Activated T-cell treated with anti-CD3 and anti-CD28 coated beads, Interleukin-2, amount 50 U/mL, for 48 hours (primary cell): ENCODE measurements around the gene SMAD6.

Source experiments
- DNase-seq, 2 experiments: peaks; one replicate each; pipeline ENCODE4 v3.0.0-alpha.2; 2020

The SMAD6 gene

DNA sequence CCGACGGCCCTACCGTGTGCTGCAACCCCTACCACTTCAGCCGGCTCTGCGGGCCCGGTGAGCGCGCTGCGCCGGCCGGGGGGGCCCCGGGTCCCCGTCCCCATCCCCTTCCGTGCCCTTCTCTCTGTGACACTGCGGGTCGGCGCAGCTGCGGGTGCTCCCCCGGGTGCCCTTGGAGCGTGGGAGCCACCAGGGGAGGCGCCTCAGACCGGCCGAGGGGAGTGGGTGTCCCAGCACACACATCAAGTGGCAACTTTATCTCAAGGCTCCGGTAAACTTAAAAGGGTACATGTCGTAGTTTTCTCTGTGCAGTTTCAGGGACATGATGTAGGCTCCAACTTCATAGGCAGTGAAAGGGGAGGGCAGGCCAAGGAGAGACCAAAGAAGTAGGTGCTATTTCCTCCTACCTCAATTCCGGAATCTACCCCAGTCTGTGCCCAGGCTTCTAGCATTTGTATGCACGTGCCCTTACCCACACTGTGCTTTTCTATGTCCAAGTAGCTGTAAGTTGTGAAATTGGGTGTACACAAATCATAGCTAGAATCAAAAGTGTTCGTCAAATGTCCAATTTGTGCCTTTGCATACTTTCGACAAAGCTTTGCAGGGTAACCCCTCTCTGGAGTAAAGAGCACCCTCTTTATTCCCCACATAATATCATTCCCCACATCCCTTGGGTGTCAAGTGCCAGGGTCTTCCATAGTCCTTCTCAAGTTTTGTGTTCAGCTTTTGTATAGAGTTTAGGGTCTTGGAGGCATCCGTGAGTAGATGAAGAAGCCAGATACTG lies 2.2 kb downstream of the SMAD6 start:
- peak; percentile 24 to 27 for DNase-seq

GRCh38 chr15:66704803-66705153 lies 2.7 kb downstream of the SMAD6 start:
- no peak for DNase-seq

DNA sequence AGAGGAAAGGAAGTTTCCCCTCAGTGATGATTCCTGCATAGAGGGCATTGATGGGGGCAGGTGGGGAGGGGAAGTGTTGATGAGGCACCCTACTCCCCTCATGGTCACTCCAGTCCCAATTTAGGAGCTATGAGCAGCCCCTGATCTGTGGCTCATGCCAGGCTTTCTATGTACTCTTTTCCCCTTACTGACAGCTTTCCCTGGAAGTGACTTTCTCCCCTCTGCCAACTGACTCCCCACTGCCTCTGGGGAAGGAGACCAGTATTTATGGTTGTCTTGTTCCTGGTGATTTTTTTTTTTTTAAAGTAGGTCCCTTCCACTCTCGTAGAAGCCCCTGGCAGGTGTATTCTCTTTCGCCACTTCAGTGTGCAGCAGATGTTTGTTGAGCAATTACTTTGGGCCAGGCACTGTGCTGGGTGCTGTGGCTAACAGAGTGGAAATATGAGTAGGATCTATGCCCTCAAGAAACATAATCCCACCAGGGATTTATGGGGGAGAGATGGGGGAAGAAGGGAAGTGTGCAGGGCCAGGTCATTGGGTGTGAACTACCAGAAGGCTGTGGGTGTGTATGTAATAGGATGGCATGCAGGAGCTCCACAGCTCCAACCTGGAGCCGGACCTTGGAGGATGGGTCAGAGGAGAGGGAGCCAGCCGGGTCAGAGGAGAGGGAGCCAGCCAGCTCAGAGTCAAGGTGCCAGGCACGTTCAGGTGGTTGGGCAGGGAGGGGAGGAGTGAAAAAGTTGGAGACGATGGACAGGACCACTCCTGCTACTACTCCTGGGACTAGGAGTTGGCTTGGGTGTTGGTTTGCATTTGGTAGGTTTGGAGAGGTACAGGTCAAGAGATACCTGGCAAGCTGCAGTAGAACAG lies 3.5 kb downstream of the SMAD6 start:
- no peak for DNase-seq

DNA sequence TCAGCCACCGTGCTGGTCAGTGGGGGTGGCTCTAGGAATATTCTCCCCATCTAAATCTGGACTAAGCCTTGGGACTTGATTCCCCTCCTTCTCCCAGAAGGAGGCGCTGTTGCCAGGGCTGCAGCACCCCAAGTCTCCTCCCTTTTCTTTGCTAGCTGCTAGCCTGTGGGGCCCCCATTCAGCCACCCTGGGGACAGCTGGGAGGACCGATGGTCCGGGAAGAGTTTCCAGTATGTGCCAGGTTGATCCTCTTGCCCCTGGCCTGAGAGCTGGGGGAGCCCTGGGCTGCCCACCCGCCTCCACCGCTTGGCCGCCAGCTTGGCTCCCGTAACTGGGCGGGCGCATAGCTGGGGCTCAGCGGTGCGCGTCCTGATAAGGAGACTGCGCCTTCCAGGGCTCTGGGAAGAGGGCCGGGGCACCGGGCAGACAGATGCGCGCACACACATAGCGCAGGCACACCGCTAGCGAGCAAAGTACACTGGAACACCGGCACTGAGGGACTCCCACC lies 4.2 kb downstream of the SMAD6 start:
- DNase-seq: no peak

DNA sequence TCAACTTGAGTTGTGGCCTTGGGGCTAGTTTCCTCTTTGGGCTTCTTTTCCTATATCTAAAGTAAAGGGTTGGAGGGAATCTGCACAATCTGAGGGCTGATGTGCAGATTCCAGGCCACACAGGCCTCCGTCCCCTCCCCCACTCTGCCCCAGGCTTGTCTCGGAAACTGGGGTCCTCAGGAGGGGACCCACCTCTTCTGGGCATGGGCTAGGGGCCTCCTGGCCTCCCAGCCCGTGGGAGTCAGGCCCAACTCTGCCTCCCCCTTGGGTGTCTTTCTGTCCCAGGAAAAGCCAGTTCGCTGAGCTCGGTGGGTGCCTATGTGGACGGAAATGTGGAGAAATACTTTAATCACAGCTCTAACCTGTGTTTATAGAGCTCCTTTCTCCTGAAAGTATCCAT lies 4.8 kb downstream of the SMAD6 start:
- DNase-seq: no peak

DNA sequence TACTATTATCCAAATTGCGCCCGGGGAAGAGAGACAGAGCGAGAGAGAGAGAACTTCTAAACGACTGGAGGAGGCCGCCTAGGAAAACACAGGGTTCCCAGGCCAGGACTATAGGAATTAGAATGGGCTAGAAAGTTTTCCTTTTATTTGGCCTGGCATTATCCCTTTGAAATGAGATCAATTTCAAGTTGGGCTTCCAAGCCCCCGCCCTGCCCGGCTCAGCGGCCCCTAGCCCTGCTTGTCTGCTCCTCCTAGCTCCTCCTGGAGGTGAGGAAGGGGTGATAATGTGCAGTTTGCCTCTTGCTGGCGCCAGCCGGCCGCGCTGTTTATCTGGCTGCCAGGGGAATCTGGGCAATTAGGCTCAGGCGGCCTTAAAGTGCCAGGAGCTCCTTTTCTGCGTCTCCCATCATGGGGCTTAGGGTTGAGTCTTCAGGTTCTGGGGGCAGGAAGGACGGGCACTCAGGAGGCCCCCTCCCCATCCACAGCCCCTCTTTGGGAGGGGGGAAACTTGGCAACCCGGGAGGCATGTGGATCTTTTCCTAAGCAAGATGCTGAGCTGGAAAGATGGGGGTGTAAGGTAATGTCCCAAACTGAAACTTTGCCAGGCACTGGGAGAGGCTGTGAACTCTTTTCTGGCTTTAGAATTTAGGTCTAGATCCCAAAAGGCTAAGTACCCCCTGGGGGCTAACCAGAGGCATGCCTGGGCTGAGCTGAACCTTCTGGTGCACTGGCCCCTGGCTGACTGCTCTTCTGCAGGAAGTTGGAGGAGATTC lies 5.5 kb downstream of the SMAD6 start:
- no peak for DNase-seq

- DNase-seq: no peak
Observed at GRCh38 chr15:66708389-66708788, 6.4 kb downstream of the SMAD6 start.

DNA sequence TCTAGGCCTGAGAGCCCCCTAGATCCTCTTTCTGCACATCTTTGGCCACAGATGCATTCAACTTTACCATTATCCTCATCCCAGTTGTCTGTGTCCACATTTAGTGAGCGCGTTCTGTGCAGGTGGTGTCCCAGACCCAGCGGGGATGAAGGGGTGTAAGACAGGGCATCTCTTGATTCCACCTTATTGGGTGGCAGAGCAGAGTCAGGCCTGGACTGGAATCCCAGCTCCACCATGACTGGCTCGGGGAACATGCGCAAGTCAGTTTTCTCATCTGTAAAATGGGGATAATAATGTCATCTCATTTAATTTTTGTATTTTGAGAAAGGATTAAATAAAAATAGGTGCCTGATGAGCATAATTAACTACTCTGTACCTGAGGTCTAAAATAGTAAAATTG lies 7.8 kb downstream of the SMAD6 start:
- no peak for DNase-seq

- no peak for DNase-seq
Observed at GRCh38 chr15:66711260-66711659, 9.2 kb downstream of the SMAD6 start.

GRCh38 chr15:66711862-66712261 lies 9.8 kb downstream of the SMAD6 start:
- DNase-seq: no peak

GRCh38 chr15:66713843-66714508 lies 11.9 kb downstream of the SMAD6 start:
- no peak for DNase-seq

DNA sequence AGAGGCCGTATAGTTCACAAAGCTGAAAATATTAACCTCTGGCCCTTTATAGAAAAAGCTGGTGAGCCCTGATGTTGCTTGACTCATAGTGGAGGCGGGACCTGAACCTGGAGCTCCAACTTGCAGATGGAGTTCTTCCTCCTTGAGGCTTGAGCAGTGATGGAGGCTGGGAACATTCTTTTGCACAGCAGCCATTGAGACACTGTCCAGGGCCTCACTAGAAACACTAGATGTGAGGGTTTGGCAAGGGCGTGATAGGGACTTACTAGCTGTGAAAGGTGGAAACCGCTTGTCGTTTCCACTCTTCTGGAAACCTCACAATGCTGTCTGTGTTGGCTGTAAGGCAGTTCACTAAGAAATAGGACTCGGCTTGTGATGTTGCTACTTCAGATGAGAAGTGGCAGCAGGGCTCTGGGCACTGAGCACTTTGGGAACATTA lies 12.5 kb downstream of the SMAD6 start:
- DNase-seq: no peak

- DNase-seq: no peak
Observed at GRCh38 chr15:66715181-66715624, 13.2 kb downstream of the SMAD6 start.

DNA sequence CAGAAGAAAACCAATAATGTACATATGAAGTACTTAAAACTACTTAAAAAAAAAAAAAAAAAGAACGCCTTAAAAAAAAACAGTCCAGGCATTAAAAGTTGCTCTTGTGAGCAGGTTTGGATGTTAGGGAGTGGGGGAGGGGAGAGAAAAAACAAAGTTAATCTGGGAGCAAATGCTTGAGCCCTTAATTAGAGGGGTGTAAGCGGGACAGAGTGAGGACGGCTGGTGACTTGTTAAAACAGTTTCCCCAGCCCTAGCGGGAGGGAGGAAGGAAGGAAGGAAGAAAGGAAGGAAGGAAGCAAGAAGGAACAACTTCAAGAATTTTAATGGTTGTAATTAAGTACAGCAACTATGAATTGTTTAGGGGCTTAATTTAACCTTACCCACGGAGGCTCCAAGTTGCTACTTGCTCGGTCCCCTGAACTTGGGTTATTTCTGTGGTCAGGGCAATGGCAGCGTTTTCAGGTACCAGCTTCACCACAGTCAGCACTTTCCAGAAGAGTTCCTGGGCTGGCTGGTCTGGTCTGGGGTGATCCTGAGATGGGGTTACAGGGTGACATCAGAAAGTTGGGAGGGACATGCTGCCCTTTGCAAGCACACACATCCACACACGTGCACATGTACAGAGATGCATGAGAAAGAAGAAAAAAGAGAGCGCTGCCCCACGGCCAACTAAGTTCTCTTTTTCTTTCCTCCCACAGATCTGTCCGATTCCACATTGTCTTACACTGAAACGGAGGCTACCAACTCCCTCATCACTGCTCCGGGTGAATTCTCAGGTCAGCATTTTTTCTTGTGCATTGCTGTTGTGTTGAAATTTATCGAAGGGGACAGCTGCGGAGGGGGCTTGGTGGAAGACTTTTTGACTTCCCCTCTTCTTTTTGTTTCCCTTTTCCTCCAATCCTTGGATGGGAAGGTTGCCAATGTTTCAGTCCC lies 14.0 kb downstream of the SMAD6 start:
- DNase-seq: no peak

DNA sequence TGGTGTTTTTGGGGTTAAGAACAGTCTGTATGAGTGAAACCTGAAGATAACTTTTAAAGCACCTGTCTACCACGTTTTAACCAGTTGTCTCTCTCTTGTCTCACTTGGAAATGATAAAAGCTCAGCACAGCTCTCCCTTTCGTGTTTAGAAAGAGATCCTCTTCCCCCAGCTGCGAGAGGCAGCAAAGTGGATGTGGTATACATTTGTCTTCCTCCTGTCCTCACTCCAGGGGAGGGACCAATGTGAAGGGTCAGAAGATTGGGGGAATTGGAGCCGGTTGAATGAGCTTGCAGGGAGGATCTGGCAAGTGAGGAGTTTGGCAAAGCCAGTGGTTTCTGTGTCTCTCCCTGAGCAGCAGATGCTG lies 14.6 kb downstream of the SMAD6 start:
- DNase-seq: no peak

GRCh38 chr15:66718220-66718988 lies 16.4 kb downstream of the SMAD6 start:
- no peak for DNase-seq

- DNase-seq: no peak
Observed at GRCh38 chr15:66719471-66719870, 17.4 kb downstream of the SMAD6 start.

- peak; percentile 24 to 42 for DNase-seq
Observed at GRCh38 chr15:66720206-66721010, 18.4 kb downstream of the SMAD6 start.

- DNase-seq: no peak
Observed at GRCh38 chr15:66721020-66721419, 19.0 kb downstream of the SMAD6 start.

DNA sequence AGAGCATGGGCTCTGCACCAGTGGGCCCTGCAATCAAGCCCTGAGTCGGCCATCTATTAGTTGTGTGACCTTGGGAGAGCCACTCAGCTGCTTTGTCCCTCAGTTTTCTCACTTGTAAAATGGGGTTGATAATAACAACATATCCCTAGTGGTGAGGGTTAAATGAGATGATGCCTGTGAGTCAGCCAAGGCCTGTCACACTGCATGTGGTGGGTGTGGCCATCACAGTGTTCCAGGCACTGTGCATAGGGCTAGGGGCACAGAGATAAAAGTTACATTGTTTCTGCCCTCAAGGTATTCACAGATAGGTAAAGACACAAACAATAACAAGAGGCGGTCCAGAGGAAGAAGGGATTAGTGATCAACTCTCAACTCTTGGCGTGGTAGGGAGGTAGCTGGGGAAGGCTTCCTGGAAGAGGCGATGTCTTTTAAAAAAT lies 19.5 kb downstream of the SMAD6 start:
- DNase-seq: no peak
